Skeletal muscle tissue (tissue), 5 donors: ENCODE measurements around the gene SPATA31A5. TPM values are rescaled to one million over a fixed set of nuclear protein-coding genes. Genes with fewer than 3 reads are reported as not detected.
"Not testable (repeated sequence)": the region's sequence is repeated elsewhere in the genome, so short reads cannot be mapped to it uniquely, and the experiment has no call there.

ENCODE experiments used
- H3K27ac ChIP-seq: one replicate; pipeline ENCODE4 v1.7.0; 2013; ENCODE audit warnings: mild to moderate bottlenecking, low read depth, low read length, inconsistent platforms
- H3K27me3 ChIP-seq, 3 donors: one replicate each; pipeline ENCODE4 v1.7.0; 2013; ENCODE audit warnings: low read length in 3 of 3; ENCODE audit not compliant: control insufficient read depth in 3 of 3, insufficient read depth in 3 of 3
- H3K36me3 ChIP-seq, 3 donors: one replicate each; pipeline ENCODE4 v1.7.0; 2013; ENCODE audit warnings: low read length in 3 of 3; ENCODE audit not compliant: control insufficient read depth in 3 of 3, insufficient read depth in 3 of 3
- H3K4me1 ChIP-seq, 3 donors: one replicate each; pipeline ENCODE4 v1.7.0; 2013; ENCODE audit warnings: low read length in 3 of 3, mild to moderate bottlenecking in 3 of 3; ENCODE audit not compliant: control insufficient read depth in 3 of 3, insufficient read depth in 3 of 3
- H3K4me3 ChIP-seq, 3 donors: one replicate each; pipeline ENCODE4 v1.7.0; 2013; ENCODE audit warnings: low read length in 3 of 3
- H3K9ac ChIP-seq, 3 donors: one replicate each; pipeline ENCODE4 v1.7.0; 2013; ENCODE audit warnings: low read length in 3 of 3, mild to moderate bottlenecking in 3 of 3, moderate library complexity in 2 of 3, low read depth in 1 of 3
- H3K9me3 ChIP-seq, 3 donors: one replicate each; pipeline ENCODE4 v1.7.0; 2013; ENCODE audit warnings: low read length in 3 of 3; ENCODE audit not compliant: control insufficient read depth in 3 of 3
- small RNA-seq: library from RNA; depleted of rRNA; stranded (forward); fragments of <200 nt; gene quantifications from one replicate; pipeline ENCODE3, GENCODE V24; 2014
- total RNA-seq: library from RNA; depleted of rRNA; stranded (reverse); fragments of >200 nt; gene quantifications from one replicate; pipeline ENCODE4 v1.2.3, GENCODE V29; 2014
- donor health status: Osteomylitis.

The SPATA31A5 gene
- total RNA-seq: not detected

- H3K4me1 ChIP-seq, H3K4me3 ChIP-seq, H3K9me3 ChIP-seq, H3K27me3 ChIP-seq, H3K36me3 ChIP-seq, H3K9ac ChIP-seq, H3K27ac ChIP-seq: not testable (repeated sequence)
These were observed at the start of gene SPATA31A5 for GRCh38 chr9:60914107-60914506. Gene SPATA31A5, plus strand, starts transcription at chr9:60914407. Its CDS starts 29 bp downstream, at chr9:60914436.

- not testable (repeated sequence) for H3K36me3 ChIP-seq, H3K27ac ChIP-seq, H3K4me1 ChIP-seq, H3K9me3 ChIP-seq, H3K9ac ChIP-seq, H3K4me3 ChIP-seq, H3K27me3 ChIP-seq
These were observed 48.8 kb downstream of the SPATA31A5 start for GRCh38 chr9:60962990-60963350.

GRCh38 chr9:60966382-60966781 is 52.2 kb downstream of the SPATA31A5 start:
- H3K9me3 ChIP-seq, H3K27ac ChIP-seq, H3K4me1 ChIP-seq, H3K27me3 ChIP-seq, H3K4me3 ChIP-seq, H3K9ac ChIP-seq, H3K36me3 ChIP-seq: not testable (repeated sequence)

Small RNA genes lying within 50 kb of the gene (small RNA-seq; reads per million reads assigned to genes)
- gene AL590491.3: not detected
